Measurements from ENCODE around the gene SPPL2B.

- TF ChIP-seq SMC3 (conservative IDR thresholded peaks at IDR 0.05; ENCODE audit: poor library complexity), result no peak
- no peak for TF ChIP-seq CTCF (IDR thresholded peaks at IDR 0.05; ENCODE audit: poor library complexity, severe bottlenecking)
- TF ChIP-seq MXI1 (conservative IDR thresholded peaks at IDR 0.05; ENCODE audit: poor library complexity, severe bottlenecking), result no peak
- no peak for TF ChIP-seq POLR2AphosphoS5 (IDR thresholded peaks at IDR 0.05)
- TF ChIP-seq EZH2 (IDR thresholded peaks at IDR 0.05; ENCODE audit: borderline replicate concordance, insufficient read depth, low read length, poor library complexity, severe bottlenecking), result no peak
Measured at GRCh38 chr19:2282062-2282861, 46.2 kb upstream of the SPPL2B start, which contains the start of gene PEAK3.
